Measurements from ENCODE around the gene PDE4D. TPM values are rescaled to one million over a fixed set of nuclear protein-coding genes. Genes with fewer than 3 reads are reported as not detected.

The PDE4D gene
- total and polyA plus RNA-seq, 2 of the 4 experiments (the other 2 are of a cell fraction): 1.4 to 7.9 TPM

DNA sequence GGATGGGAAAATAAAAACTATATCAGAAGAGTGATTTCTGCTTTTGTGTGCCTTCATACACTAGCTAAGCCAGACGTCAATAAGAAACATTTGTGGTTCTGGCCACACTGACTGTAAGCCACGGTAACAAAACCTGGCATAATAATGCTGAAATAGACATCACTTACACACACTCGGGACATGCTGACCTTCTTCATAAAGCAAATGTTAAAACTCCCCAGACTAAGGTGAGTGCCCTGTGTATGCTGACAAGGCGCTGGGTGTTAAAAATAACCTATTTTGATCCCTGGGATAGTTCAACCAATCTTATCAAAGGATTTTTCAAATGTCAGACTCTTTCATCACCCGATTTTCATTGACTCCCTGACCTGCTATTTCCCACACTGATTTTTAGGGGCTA lies 973.7 kb downstream of the PDE4D start:
- DNase-seq (no peak), ATAC-seq (ENCODE audit: low read depth) (no peak)
- H3K36me3 ChIP-seq (ENCODE audit: control insufficient read depth, insufficient read depth, low read length): no peaks in the 10 kb centered on the region
- no peaks in the 10 kb centered on the region for H4K20me1 ChIP-seq (ENCODE audit: insufficient read depth, low read length)
- no peak overlapping the region for H2BK120ac ChIP-seq (ENCODE audit: low read depth, low read length)
- H3K9me1 ChIP-seq (ENCODE audit: insufficient read depth, low read length): no peaks in the 10 kb centered on the region
- H3K27me3 ChIP-seq (ENCODE audit: control insufficient read depth, insufficient read depth, low read length): peaks cover 3% of the 10 kb centered on the region
- H3K18ac ChIP-seq (ENCODE audit: low read depth, low read length): no peak overlapping the region
- no peak overlapping the region for H2AFZ ChIP-seq (replicated peaks; ENCODE audit: low read length, poor library complexity)
- no peaks in the 10 kb centered on the region for H3K79me1 ChIP-seq (ENCODE audit: low read depth in 1 of 2, low read length in 2 of 2)
- H3K4ac ChIP-seq (ENCODE audit: low read depth, low read length): no peak overlapping the region
- 80% methylated on average over 1 of the region's 5 CpGs; no CpG with 5 or more reads in 1 of the 2 experiments for WGBS, 2 experiments (ENCODE audit: extremely low coverage in 2 of 2, insufficient read length in 1 of 2)
- no peak overlapping the region for H3K27ac ChIP-seq (ENCODE audit: insufficient read depth, low read length)
- intact Hi-C loops (cut with micrococcal nuclease) (no loop called here), in situ Hi-C loops (cut with MboI; ENCODE audit: low sequenced_read_pairs) (no loop called here), dilution Hi-C loops (cut with HindIII; ENCODE audit: low sequenced_read_pairs, unreplicated experiment) (no loop called here)
- H3K4me2 ChIP-seq (ENCODE audit: low read depth, low read length): no peak overlapping the region
- H2BK5ac ChIP-seq (ENCODE audit: low read depth, low read length, poor library complexity, severe bottlenecking): no peak overlapping the region
- no peak overlapping the region for H2AK5ac ChIP-seq (ENCODE audit: low read depth, low read length)
- no peaks in the 10 kb centered on the region for H3K9me3 ChIP-seq (ENCODE audit: control insufficient read depth, insufficient read depth, low read length)
- H4K8ac ChIP-seq (ENCODE audit: low read depth in 2 of 2, low read length in 2 of 2): no peak overlapping the region
- H2BK20ac ChIP-seq (ENCODE audit: low read depth, low read length): no peak overlapping the region
- H3K14ac ChIP-seq (replicated peaks; ENCODE audit: low read depth, low read length): no peak overlapping the region
- BruUV-seq (replicated peaks): no TSS peak
- no peak overlapping the region for H3K23ac ChIP-seq (ENCODE audit: low read depth, low read length)
- ChIA-PET CTCF (no interaction called here), POLR2A (ENCODE audit: unreplicated experiment) (no interaction called here)
- no peak overlapping the region for H4K91ac ChIP-seq (ENCODE audit: insufficient read depth, low read depth, low read length)
- H3K4me3 ChIP-seq (ENCODE audit: insufficient read depth, low read depth, low read length): no peak overlapping the region
- H2BK15ac ChIP-seq (ENCODE audit: low read depth, low read length): no peak overlapping the region
- no peak overlapping the region for H2AK9ac ChIP-seq (replicated peaks; ENCODE audit: low read depth, low read length, poor library complexity)
- no peak overlapping the region for H3K9ac ChIP-seq (ENCODE audit: low read depth, low read length)
- no peak overlapping the region for H4K5ac ChIP-seq (ENCODE audit: low read depth, low read length)
- TF ChIP-seq MAFK (IDR thresholded peaks at IDR 0.05; ENCODE audit: low read depth, low read length) (no peak), MAZ (IDR thresholded peaks at IDR 0.05; ENCODE audit: borderline replicate concordance, low read depth, low read length) (no peak), SMC3 (IDR thresholded peaks at IDR 0.05; ENCODE audit: low read depth, low read length) (no peak), POLR2A (IDR thresholded peaks at IDR 0.05; ENCODE audit: low read depth, low read length) (no peak), NFE2L2 (IDR thresholded peaks at IDR 0.05; ENCODE audit: low read depth, low read length) (no peak), MXI1 (IDR thresholded peaks at IDR 0.05; ENCODE audit: borderline replicate concordance, low read depth, low read length) (no peak), RCOR1 (IDR thresholded peaks at IDR 0.05; ENCODE audit: insufficient replicate concordance, low read length) (no peak), RFX5 (IDR thresholded peaks at IDR 0.05; ENCODE audit: low read depth, low read length) (no peak), CHD1 (IDR thresholded peaks at IDR 0.05; ENCODE audit: low read depth, low read length) (no peak), BHLHE40 (IDR thresholded peaks at IDR 0.05; ENCODE audit: low read depth, low read length) (no peak), FOS (IDR thresholded peaks at IDR 0.05; ENCODE audit: low read depth, low read length) (no peak), CEBPB (IDR thresholded peaks at IDR 0.05; ENCODE audit: low read depth, low read length) (no peak), RAD21 (IDR thresholded peaks at IDR 0.05; ENCODE audit: low read length) (no peak)
- TF ChIP-seq, protein P1, sequence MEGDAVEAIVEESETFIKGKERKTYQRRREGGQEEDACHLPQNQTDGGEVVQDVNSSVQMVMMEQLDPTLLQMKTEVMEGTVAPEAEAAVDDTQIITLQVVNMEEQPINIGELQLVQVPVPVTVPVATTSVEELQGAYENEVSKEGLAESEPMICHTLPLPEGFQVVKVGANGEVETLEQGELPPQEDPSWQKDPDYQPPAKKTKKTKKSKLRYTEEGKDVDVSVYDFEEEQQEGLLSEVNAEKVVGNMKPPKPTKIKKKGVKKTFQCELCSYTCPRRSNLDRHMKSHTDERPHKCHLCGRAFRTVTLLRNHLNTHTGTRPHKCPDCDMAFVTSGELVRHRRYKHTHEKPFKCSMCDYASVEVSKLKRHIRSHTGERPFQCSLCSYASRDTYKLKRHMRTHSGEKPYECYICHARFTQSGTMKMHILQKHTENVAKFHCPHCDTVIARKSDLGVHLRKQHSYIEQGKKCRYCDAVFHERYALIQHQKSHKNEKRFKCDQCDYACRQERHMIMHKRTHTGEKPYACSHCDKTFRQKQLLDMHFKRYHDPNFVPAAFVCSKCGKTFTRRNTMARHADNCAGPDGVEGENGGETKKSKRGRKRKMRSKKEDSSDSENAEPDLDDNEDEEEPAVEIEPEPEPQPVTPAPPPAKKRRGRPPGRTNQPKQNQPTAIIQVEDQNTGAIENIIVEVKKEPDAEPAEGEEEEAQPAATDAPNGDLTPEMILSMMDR (conservative IDR thresholded peaks at IDR 0.05; ENCODE audit: low read depth, low read length): no peak
- TF ChIP-seq, protein P2, sequence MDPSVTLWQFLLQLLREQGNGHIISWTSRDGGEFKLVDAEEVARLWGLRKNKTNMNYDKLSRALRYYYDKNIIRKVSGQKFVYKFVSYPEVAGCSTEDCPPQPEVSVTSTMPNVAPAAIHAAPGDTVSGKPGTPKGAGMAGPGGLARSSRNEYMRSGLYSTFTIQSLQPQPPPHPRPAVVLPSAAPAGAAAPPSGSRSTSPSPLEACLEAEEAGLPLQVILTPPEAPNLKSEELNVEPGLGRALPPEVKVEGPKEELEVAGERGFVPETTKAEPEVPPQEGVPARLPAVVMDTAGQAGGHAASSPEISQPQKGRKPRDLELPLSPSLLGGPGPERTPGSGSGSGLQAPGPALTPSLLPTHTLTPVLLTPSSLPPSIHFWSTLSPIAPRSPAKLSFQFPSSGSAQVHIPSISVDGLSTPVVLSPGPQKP (IDR thresholded peaks at IDR 0.05; ENCODE audit: borderline replicate concordance, low read depth, low read length): no peak
- TF ChIP-seq, protein P3, sequence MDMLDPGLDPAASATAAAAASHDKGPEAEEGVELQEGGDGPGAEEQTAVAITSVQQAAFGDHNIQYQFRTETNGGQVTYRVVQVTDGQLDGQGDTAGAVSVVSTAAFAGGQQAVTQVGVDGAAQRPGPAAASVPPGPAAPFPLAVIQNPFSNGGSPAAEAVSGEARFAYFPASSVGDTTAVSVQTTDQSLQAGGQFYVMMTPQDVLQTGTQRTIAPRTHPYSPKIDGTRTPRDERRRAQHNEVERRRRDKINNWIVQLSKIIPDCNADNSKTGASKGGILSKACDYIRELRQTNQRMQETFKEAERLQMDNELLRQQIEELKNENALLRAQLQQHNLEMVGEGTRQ (IDR thresholded peaks at IDR 0.05; ENCODE audit: low read depth, low read length): no peak
- H3K56ac ChIP-seq (ENCODE audit: extremely low read depth, insufficient read depth, low read length): no peak overlapping the region
- no peaks in the 10 kb centered on the region for H3K4me1 ChIP-seq (ENCODE audit: control insufficient read depth, insufficient read depth, low read length)

All from IMR-90 (cell line).